HG02623 (cell line): Measurements from ENCODE around the gene FOXC1.

Experiments used
- ATAC-seq: cut with Tn5 transposase; IDR thresholded peaks from one replicate; pipeline ENCODE4 v1.9.1; 2021; ENCODE audit warnings: moderate library complexity; ENCODE audit not compliant: unreplicated experiment

FOXC1 gene

DNA sequence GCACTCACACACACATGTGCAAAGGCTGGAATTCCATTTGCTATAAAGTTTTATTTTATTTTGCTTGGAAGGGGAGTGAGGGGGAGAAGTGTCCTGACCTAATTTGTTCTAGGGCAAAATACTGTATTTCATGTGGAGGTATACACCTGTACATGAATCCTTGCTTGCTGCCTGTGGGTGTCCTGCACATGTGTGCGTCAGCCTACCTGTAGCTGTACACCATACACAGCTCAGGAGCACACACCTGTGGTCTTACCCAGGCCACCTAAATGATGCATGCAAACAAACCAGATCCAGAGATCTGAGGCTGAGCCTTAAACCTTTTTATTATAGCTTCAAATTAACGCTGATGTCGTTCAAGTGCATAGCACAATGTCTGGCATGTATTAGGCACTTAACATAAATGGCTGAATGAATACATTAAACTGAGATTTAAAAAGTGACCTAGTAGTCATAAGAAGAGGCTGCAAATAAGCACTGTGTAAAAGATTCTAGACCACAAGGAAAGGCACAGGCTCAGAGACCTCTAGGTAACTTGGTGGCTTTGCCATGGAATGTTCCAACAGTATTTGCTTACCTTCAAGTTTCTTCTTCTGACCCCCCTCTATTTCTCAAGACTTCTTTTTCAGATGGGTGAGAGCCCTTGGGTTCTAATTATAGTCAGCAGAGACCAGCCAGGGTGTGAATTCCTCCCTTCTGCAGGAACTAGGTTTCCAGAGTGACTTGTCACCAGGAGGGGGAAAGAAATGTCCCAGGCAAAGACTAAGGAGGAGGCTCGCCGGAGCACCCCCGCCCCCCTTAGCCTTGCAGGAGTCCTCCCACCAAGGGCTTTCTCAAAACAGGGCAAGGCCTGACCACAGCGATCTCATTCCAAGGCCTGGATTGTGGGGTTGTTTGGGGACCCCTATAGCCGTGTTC, 13.4 kb downstream of the FOXC1 start:
- no peak for ATAC-seq

DNA sequence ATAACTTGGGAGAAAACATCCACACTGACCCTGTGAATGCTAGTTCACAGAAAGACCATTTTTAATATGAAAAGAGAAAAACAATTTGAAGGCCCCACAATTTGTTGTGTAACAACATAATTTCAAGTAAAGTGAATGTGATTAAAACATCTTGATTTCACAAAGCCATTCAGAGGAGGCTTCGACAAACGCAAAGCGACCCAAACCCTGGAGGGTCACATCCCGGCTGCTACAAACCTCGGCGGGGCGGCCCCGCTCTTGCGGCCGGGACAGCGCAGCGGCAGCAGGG, 14.0 kb downstream of the FOXC1 start:
- no peak for ATAC-seq

DNA sequence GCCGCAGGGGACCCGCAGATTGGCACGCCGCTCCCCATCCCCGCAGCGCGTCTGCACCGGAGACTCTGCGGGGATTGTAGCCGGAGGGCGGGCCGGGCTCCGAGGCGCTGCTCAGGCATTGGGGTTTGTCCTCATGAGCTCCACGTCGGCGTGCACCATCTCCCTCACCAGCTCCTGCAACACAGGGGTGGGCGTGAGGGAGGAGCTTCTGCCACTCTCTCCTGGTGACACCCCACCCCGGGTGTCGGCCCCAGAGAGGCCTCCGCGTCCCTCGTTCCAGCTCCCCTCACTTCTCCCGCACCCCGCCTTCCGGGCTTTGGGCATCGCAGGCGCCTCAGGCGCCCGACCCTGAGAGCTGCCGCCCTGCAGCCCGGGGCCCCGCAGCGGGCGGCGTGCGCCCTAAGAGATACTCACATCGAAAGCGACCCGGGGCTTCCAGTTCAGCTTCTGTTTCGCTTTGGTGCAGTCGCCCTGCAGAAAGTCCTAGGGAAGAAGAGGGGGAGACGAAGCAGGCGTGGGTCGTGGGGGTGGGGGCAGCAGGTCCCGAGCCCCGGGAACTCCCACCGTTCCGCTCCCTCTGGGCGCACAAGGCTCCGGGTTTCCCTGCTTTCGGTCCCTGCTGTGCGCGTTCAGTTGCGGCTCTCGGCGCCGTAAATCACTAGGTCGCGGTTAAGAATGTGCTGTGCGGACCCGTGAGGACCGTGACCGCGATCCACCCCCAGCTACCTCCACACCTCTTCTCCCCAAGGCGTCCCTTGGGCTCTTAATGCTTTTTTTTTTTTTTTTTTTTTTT, 14.5 kb downstream of the FOXC1 start:
- no peak for ATAC-seq

DNA sequence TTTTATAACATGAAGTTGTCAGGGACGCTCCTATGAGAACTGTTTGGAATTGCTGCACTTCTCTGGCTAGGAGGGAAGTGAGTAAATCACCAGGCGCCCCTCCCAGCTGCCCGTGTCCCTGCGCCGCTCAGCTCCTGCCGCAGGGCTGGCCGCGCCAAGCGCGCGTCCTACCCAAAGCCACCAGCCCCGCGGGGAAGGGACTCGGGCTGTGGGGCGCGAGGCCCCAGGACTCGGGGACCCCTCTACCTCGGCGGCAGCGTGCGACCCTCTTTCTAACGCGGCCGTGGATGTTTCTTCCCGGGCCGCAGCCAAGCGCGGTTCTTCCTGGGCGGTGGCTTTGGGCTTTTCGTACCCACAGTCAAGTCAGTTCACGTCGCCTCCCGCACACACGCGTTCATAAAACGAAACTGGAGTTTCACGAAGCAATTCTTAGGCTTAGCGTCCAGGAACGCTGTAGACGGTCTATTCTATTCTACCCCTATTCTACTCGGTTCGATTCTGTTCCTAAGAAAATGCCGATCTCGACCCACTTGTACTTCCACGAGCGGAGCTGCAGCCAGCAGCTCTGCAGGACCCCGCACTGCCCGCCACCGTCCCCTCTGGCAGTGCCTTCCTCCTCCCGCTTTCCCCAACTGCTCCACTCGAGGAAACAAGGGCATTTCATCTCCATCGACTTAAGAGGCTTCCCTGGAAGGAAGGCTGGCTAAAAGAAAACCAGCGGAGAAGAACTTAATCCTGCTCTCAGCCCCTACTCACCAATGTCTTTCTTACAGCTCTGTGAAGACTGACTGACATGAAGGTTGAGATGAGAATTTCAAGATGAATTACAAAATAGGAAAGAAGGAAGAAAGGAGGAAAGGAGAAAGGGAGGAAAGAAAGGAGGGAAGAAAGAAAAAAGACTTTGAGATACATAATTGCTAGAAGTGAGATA, 15.4 kb downstream of the FOXC1 start:
- ATAC-seq = no peak

DNA sequence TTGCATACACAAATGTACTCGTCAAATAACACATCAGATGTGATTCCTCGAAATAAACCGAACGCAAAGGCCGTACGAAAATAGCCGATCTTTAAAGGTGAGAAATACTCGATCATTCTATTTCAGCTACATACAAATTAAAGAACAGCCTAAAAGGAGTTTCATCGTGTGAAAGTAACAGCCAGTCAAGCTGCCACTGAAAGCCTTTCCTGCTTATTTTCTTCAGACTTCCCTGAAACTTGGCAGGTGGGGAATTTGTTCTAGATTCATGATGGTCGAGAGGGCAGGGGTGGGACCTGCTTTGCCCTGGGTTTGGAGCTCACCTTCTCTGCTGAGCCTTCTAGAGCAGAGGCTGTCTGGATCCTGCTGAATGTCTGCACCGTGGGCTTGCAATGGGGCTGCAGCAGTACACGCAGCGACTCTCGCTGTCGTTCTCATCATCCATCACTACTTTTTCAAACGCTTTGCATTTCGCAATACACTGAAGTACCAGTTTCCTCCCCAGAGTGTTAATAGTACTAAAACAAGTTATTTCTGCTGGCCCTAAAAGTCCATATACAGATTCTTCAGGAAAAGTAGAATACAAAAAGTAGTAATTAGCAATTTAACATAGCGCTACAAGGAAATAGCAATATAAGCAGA, 16.2 kb downstream of the FOXC1 start:
- no peak for ATAC-seq

DNA sequence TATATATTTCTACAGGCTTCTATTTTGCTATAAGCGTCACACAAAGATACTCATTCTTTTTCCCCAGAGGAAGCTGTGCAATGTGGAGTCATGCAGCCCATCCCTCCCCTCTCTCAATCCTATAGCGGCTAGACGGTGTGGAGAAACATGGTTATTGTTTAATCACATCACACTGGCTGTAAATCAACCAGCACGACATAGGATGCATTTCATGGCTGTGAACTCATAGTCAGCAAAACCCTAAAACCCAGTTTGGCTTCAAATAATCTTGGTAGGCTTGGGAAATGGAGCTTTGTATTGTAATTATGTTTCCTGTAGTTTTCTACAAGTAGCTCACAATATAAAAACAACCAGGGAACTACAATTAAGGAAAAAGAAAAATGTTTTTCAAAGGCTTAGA, 16.8 kb downstream of the FOXC1 start:
- no peak for ATAC-seq

DNA sequence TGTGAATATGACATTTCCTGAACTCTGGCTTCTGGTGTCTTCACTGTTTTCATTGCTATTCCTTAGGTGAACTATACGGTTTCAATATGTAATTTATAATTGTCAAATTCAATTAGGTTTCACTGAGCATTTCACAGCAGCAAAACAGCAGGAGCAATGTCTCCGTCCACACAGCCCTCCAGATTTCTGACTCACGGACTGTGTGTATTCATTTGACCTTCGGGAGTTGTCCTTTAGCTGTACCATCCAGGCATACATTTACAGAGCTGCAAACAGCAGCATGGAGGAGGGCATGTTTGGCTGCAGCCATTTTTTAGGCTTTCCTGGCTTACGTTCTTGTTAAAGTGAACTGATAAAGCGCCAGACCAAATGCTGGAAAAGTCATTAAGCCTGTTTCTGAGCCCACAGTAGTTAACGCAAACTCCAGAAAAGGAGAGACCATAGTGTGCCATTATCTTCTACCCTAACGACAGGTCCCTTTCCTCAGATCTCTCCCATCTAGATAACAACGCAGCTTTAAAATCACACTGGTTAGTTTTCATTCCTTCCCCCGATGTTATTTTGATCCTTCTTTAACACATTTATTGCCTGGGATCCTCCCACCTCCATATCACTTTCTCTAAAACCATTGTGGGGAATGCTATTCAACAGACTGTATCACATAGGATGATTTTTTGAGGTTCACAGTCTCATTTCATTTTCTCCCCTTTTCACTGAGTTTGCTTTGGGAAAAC, 18.3 kb downstream of the FOXC1 start:
- no peak for ATAC-seq

DNA sequence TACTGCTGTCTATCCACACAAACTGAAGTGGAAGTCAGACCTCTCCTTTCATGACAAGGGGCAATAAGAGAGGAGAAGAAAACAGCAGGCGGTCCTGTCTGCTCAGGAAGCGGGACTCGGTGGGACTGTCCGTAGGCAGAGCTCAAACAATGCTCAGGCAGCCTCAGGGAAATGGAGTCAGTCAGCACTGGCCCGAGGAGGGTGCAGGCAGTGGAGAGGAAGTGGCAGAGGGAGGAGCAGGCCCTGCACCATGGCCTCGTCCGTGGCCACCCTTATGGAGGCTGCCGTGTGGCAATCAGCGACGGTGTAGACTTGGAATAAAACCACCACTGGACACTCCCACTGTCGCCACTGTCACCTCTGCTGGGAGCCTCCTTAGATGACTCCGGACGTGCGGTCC, 19.6 kb downstream of the FOXC1 start:
- no peak for ATAC-seq

DNA sequence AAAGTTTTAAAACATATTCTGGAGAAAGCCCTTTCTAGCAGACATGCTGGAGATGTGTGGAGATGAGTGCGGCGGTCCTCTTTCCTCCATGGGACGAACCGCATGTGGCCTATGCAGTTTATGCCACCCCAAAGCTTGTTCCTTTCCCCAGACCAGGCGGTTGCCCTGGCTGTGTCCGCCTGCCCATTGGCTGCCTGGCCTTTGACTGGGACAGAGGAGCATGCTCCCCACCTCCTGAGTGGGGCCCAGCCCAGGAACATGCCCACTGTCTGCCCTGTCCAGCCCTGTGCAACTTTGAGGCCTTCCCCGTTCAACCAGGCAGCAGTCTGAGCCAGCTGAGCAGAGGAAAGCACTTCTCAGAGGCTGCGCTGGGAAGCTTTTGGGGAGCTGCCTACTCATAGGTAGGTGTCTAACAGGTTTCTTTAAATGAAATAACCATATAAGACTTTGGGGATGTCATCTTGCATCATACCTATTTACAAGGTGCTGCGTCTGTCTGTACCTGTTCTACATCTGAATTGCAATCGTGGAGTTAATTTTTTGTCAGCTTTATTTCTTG, 20.6 kb downstream of the FOXC1 start:
- ATAC-seq = no peak

DNA sequence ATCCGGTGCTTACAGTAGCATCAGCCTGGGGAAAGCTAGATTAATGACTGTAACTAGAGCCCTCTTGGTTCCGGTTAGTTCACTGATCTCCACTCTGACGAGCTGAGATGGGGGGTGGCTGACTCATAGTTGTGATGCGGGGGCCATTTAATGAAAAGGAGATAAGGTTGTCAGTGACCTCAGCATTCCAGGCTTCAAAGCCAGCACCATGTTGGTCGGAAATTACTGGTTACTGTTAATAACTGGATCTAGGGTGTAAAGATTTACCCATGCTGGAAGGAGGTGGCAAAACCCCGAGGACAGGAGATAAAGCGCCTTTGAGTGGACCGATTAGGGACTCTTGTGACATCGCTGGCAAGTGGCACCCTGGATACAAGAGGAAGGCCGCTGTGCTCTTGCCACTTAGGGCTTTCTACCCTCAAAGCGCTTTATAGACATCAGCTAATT, 21.1 kb downstream of the FOXC1 start:
- no peak for ATAC-seq

DNA sequence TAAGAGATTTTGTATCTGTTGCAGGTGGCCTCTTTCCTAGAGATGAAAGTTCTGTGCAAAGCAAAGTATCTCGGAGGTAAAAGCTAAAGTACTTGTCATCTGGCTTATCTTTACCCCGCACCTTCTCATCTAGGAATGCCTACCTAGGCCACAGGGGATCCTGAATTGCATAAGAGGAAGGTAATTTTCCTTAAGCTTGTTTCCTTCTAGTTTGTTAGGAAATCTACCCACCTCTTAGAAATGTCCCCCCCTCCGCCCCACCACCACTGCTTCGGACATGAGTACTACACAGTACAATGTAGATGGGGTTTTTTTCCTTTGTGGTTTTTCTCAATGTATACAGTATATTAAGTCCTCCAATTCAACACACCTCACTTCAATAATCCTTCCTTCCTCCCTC, 21.5 kb downstream of the FOXC1 start:
- ATAC-seq = no peak

DNA sequence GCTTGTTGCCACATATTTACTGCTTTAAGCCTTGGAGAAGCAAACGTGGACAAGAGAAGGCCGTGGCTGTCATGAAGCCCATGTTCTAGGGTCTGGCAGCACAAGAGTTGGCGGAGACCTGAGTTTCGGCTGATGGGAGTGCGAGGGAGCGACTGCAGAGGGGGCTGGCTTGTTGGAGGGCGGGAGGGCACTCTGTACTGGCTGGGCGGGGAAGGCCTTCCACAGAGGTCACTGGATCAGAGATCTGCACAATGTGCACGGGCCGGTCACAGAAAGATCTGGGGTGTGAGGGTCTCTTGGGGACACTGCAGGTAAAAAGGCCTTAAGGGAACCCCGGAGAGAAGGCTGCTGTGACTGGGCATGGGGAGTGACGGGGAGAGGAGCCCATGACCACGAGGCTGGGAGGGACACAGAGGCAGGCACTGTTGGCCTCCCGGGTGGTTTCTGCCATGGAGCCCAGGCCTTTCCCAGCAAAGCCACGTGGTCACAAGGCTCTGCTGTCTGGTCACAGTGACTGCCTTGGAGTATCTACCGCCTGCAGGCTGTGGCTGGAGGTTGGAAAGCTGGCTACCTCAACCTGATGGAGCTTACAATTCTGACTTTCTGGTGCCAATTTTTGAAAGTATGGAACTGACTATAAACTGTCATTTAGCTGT, 23.8 kb downstream of the FOXC1 start:
- ATAC-seq = no peak

DNA sequence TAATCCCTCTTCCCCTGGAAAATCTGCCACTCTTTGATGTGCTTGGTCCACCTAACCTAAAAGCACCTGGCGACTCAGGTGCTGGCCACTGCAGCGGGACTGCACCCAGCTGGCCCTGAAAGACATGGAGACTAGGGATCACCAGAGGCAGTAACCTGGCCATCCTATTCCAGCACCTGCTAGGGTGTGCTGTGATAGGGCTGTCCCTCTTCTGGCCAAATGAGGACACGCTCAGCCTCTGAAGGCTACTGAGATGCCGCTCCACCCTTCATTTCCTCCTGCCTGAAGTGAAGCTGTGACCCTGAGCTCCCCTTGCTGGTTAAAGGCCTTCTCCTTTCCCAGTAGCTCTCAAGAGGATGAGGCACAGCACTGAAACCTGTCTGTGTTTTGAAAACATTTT, 24.4 kb downstream of the FOXC1 start:
- no peak for ATAC-seq

DNA sequence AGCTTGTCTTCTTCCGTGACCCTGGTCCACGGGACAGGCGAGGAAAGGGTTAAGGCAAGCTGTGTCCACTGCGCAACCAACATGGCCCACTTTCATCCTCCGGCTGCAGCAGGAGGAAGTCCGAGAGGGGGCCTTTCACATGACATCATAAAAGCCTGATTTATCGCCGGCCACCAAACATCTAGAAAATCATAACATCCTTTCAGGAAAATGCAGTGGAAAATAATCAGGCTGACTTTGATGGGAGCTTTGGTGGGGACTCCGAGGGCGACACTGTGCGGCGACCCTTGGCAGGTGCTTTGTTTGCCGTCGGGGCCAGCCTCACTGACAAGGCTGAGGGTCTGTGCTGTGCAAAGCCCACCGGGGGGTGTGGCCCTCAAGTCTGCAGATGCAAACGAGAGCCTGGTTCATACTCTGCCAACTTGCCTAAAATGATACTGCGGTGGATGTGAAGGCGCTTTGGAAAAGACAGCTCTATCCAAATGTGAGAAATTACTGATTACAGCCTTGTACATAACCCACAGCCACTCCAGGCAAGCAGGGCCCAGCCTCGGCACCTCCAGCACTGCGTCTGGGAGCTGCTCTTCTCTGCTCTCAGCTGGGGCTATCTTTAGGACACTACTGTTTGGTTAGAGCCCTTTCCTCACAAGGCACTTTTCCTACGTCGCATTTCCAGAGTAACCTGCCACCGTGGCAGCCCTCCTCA, 25.7 kb downstream of the FOXC1 start:
- ATAC-seq = no peak

DNA sequence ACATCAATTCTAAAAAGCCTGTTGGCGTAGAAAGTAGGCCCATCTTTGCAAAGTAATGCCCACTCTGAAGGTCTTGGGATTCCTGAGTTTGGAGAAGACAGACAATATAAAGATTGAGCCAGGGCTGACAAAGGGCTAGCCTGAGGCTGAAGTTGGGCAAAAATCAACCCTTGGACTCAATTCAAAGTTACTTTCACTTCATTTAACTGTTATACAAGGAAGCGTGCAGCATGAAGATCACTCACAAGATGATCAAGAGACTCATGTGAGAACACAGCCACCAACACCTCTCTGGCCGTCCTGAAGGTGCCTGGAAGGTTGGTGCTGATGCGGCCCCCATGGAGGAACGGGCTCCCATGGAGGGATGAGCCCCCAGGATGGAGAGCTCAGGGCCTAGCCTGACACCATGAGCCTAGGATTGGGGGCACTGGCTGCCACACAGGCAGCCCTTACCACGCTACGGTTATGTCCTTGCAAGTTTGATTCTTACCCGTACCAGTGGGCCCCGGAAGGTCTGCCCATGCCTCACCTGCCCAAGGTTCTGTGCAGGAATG, 26.6 kb downstream of the FOXC1 start:
- ATAC-seq = no peak

DNA sequence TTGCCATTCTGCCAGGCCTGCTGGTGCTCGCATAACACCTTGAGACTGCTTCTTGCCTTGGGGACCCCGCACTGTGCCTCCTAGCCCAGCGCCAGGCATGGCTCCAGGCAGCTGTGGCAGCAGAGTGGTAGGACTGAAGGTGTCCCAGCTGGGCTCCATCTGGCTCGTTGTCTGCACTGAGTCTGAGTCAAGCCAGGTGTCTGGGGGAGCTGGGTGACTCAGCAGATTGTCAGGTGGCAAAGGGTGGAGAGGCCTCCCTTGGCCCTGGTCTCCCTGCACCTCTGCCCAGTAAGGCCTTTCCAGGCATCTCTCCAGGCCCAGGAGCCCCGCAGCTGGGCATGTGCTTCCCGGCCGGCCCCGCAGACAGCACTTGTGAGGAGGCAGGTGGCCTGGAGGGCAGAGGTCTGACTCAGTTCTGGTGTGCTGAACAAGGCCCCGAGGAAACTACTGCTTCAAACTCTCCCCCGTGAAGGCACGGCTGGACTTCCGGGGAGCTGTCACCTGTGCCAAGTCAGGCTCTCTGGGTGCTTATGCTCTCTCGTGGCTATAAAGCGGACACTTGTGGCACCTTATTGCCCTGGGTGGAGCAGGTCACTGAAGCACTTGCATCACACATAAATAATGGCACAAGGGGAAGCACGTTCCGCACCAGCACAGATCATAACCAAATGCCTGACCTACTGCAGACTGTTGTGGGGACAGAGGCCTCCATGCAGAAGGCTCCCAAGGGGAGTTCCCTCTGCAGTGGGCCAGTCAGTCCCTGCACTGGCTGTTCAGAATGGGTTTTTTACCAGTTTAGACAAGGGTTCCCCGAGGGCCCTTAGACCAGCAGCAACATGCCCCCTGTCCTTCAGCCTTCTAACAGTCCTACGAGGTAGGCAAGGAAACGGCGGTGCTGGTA, 27.5 kb downstream of the FOXC1 start:
- ATAC-seq = no peak

DNA sequence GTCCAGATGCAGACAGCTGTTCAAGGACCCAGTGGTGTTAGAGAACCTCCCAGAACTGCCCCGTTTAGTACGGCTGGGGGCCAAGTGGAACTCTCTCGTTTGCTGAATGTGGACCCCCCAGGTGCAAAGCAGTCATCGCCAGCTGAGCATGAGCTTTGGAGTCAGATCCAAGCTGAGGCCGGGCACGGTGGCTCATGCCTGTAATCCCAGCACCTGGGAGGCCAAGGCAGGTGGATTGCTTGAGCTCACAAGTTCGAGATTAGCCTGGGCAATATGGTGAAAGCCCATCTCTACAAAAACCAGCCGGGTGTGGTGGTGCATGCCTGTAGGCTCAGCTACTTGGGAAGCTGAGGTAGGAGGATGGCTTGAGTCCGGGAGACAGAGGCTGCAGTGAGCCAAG, 29.7 kb downstream of the FOXC1 start:
- no peak for ATAC-seq
